WTC11 (cell line): ENCODE measurements around the gene LCE5A. TPM values are rescaled to one million over a fixed set of nuclear protein-coding genes. Genes with fewer than 3 reads are reported as not detected.

Experiments
- total RNA-seq: library from RNA; stranded (reverse); gene quantifications from 3 replicates; pipeline ENCODE4 v1.2.3, GENCODE V29; 2021

LCE5A gene
- total RNA-seq, 1 experiment from 2014 or later: not detected

Other genes starting within 250 kb of the LCE5A start
- not detected in 3 replicates for gene FLG, start 185.6 kb upstream of the LCE5A start, total RNA-seq
- not detected in 3 replicates for gene FLG2, start 150.8 kb upstream of the LCE5A start, total RNA-seq
- gene CRNN, start 96.5 kb upstream of the LCE5A start, total RNA-seq: not detected in 3 replicates
- gene CRCT1, start 3.7 kb downstream of the LCE5A start, total RNA-seq: not detected in 3 replicates
- gene LCE3E, start 56.0 kb downstream of the LCE5A start, total RNA-seq: not detected in 3 replicates
- gene LCE3D, start 69.7 kb downstream of the LCE5A start, total RNA-seq: not detected in 3 replicates
- gene LCE3C, start 89.4 kb downstream of the LCE5A start, total RNA-seq: not detected in 3 replicates
- not detected in 3 replicates for gene LCE3B, start 103.0 kb downstream of the LCE5A start, total RNA-seq
- not detected in 3 replicates for gene LCE3A, start 112.3 kb downstream of the LCE5A start, total RNA-seq
- gene LCE2D, start 152.6 kb downstream of the LCE5A start, total RNA-seq: not detected in 3 replicates
- not detected in 3 replicates for gene LCE2C, start 164.5 kb downstream of the LCE5A start, total RNA-seq
- not detected in 3 replicates for gene LCE2B, start 175.3 kb downstream of the LCE5A start, total RNA-seq
- not detected in 3 replicates for gene LCE2A, start 187.5 kb downstream of the LCE5A start, total RNA-seq
- gene LCE4A, start 197.4 kb downstream of the LCE5A start, total RNA-seq: not detected in 3 replicates
- gene KPRP, start 247.2 kb downstream of the LCE5A start, total RNA-seq: not detected in 3 replicates